22Rv1 (cell line): ENCODE results near the gene PDGFRB.

ENCODE experiments used
- CTCF ChIP-seq: fragments of 450-650 bp; IDR thresholded peaks from 2 replicates; pipeline ENCODE4 v1.5.1; 2017; ENCODE audit warnings: mild to moderate bottlenecking
- ZFX ChIP-seq: fragments of 450-650 bp; IDR thresholded peaks from 2 replicates; pipeline ENCODE4 v1.6.1; 2017; ENCODE audit warnings: antibody characterized with exemption, borderline replicate concordance

GRCh38 chr5:150121448-150122157, 34.0 kb downstream of the PDGFRB start:
- TF ChIP-seq CTCF = no peak
- no peak for TF ChIP-seq ZFX
